Measurements from ENCODE around the gene RAB11FIP4. TPM values are rescaled to one million over a fixed set of nuclear protein-coding genes. Genes with fewer than 3 reads are reported as not detected.

The RAB11FIP4 gene
- total and polyA plus RNA-seq, 4 donors = 1.5 to 16.0 (median 3.3) TPM

GRCh38 chr17:31538080-31538762 lies 146.7 kb downstream of the RAB11FIP4 start (continued):
- TF ChIP-seq ZBTB33 (IDR thresholded peaks at IDR 0.05) = no peak

- Histone ChIP-seq H3K4me1 (ENCODE audit: control insufficient read depth in 4 of 4, insufficient read depth in 4 of 4, low read length in 3 of 4) (peaks cover 0 to 2% (median 0%) of the 10 kb centered on the region in 4 donors), H3K27me3 (ENCODE audit: control insufficient read depth in 4 of 4, insufficient read depth in 4 of 4, low read length in 3 of 4) (no peaks in the 10 kb centered on the region), H3K9me3 (ENCODE audit: control insufficient read depth in 4 of 4, low read length in 3 of 4) (no peaks in the 10 kb centered on the region), H3K36me3 (ENCODE audit: control insufficient read depth in 4 of 4, insufficient read depth in 3 of 4, low read depth in 1 of 4, low read length in 3 of 4) (no peaks in the 10 kb centered on the region), H3K9ac (ENCODE audit: low read depth in 1 of 2, low read length in 2 of 2) (no peak overlapping the region), H3K27ac (ENCODE audit: low read depth in 1 of 2, low read length in 2 of 2) (no peak overlapping the region), H3K4me3 (ENCODE audit: low read depth in 1 of 3, low read length in 3 of 3) (no peak overlapping the region)
- no peak for DNase-seq (ENCODE audit: low spot score)
- 95% methylated on average over 9 of the region's 9 CpGs for WGBS
- TF ChIP-seq CTCF (IDR thresholded peaks at IDR 0.05; ENCODE audit: low read depth, low read length, missing input control) (no peak), GABPA (IDR thresholded peaks at IDR 0.05 in 1 of 2, conservative IDR thresholded peaks at IDR 0.05 in 1 of 2) (no peak), REST (IDR thresholded peaks at IDR 0.05) (no peak)
Observed at GRCh38 chr17:31540602-31541307, 149.3 kb downstream of the RAB11FIP4 start.

GRCh38 chr17:31541559-31541958 lies 150.1 kb downstream of the RAB11FIP4 start:
- Histone ChIP-seq H3K9ac (ENCODE audit: low read depth in 1 of 2, low read length in 2 of 2) (no peak overlapping the region), H3K4me3 (ENCODE audit: low read depth in 1 of 3, low read length in 3 of 3) (no peak overlapping the region), H3K9me3 (ENCODE audit: control insufficient read depth in 4 of 4, low read length in 3 of 4) (no peaks in the 10 kb centered on the region), H3K4me1 (ENCODE audit: control insufficient read depth in 4 of 4, insufficient read depth in 4 of 4, low read length in 3 of 4) (peaks cover 0 to 2% (median 0%) of the 10 kb centered on the region in 4 donors), H3K27me3 (ENCODE audit: control insufficient read depth in 4 of 4, insufficient read depth in 4 of 4, low read length in 3 of 4) (no peaks in the 10 kb centered on the region), H3K27ac (ENCODE audit: low read depth in 1 of 2, low read length in 2 of 2) (no peak overlapping the region), H3K36me3 (ENCODE audit: control insufficient read depth in 4 of 4, insufficient read depth in 3 of 4, low read depth in 1 of 4, low read length in 3 of 4) (no peaks in the 10 kb centered on the region)
- WGBS = 73% methylated on average over 5 of the region's 5 CpGs
- DNase-seq (ENCODE audit: low spot score) = no peak
- TF ChIP-seq FOXA1 (IDR thresholded peaks at IDR 0.05) (no peak), RAD21 (IDR thresholded peaks at IDR 0.05) (peak in 1 of 2 donors; percentile 42), GABPA (IDR thresholded peaks at IDR 0.05 in 1 of 2, conservative IDR thresholded peaks at IDR 0.05 in 1 of 2) (no peak), NR2F2 (IDR thresholded peaks at IDR 0.05) (no peak), SP1 (IDR thresholded peaks at IDR 0.05) (no peak)

All from liver (tissue), 9 donors.